A549 (cell line): ENCODE measurements around the gene CEP85L.

Source experiments
- CBX8 ChIP-seq: fragments of 200-600 bp; sonication (generic); IDR thresholded peaks from 2 replicates; pipeline ENCODE4 v1.6.1; 2016
- CTCF ChIP-seq: fragments of >200 bp; sonication (Bioruptor Twin); formaldehyde crosslinking; IDR thresholded peaks from 3 replicates; pipeline ENCODE4 v1.5.1; 2016
- NR3C1 ChIP-seq: fragments of >200 bp; sonication (Bioruptor Twin); formaldehyde crosslinking; IDR thresholded peaks from 3 replicates; pipeline ENCODE4 v1.6.1; 2017
- POLR2A ChIP-seq: IDR thresholded peaks from 2 replicates; pipeline ENCODE4 v1.6.1; 2012; ENCODE audit warnings: mild to moderate bottlenecking, low read length
- POLR2AphosphoS2 ChIP-seq: conservative IDR thresholded peaks from 2 replicates; pipeline ENCODE4 v1.6.1; 2012; ENCODE audit warnings: low read length, improper control_type of control experiment, inconsistent platforms
- RAD21 ChIP-seq, 2 experiments: fragments of >200 bp in 1 of 2; sonication (Bioruptor Twin) in 1 of 2; formaldehyde crosslinking in 1 of 2; IDR thresholded peaks in 1 of 2; conservative IDR thresholded peaks in 1 of 2; 2 replicates in 1 of 2; 3 replicates in 1 of 2; pipeline ENCODE4 v1.6.1; 2012 to 2018; ENCODE audit warnings: inconsistent platforms in 1 of 2
- RFX5 ChIP-seq: fragments of 450-650 bp; IDR thresholded peaks from 2 replicates; pipeline ENCODE4 v1.7.1; 2014; ENCODE audit warnings: antibody characterized with exemption, mild to moderate bottlenecking, moderate library complexity
- USF2 ChIP-seq: fragments of 450-650 bp; IDR thresholded peaks from 2 replicates; pipeline ENCODE4 v1.6.1; 2014; ENCODE audit warnings: antibody characterized with exemption

GRCh38 chr6:118460958-118461470 lies 190.4 kb downstream of the CEP85L start:
- no peak for TF ChIP-seq USF2
- TF ChIP-seq RAD21 (conservative IDR thresholded peaks at IDR 0.05 in 1 of 2, IDR thresholded peaks at IDR 0.05 in 1 of 2), result no peak
- TF ChIP-seq CTCF, result no peak
- no peak for TF ChIP-seq RFX5
- no peak for TF ChIP-seq POLR2AphosphoS2
- no peak for TF ChIP-seq POLR2A
- TF ChIP-seq NR3C1, result no peak
- no peak for TF ChIP-seq CBX8
